ENCODE results near the gene CUL9. TPM values are rescaled to one million over a fixed set of nuclear protein-coding genes. Genes with fewer than 3 reads are reported as not detected.

CUL9 gene
- total RNA-seq, 1 donor from 2014 or later: 57.0 TPM

- Mint-ChIP-seq H3K27me3 (peaks cover 78% of the 10 kb centered on the region), H3K4me3 (ENCODE audit: low read depth) (no peak overlapping the region), H3K4me1 (ENCODE audit: low read depth) (peaks cover 17% of the 10 kb centered on the region), H3K36me3 (ENCODE audit: insufficient read depth) (no peaks in the 10 kb centered on the region), H3K9me3 (ENCODE audit: low read depth) (no peaks in the 10 kb centered on the region), H3K27ac (peak overlapping the region; percentile 70)
- no peak for DNase-seq (ENCODE audit: low spot score, unreplicated experiment)
- TF ChIP-seq CTCF (IDR thresholded peaks at IDR 0.05; ENCODE audit: unreplicated experiment): no peak
These were observed 85.8 kb downstream of the CUL9 start for GRCh38 chr6:43267619-43268354.

GRCh38 chr6:43268355-43268700 lies 86.3 kb downstream of the CUL9 start:
- Mint-ChIP-seq H3K27me3 (peaks cover 84% of the 10 kb centered on the region), H3K27ac (no peak overlapping the region), H3K4me1 (ENCODE audit: low read depth) (peaks cover 17% of the 10 kb centered on the region), H3K36me3 (ENCODE audit: insufficient read depth) (no peaks in the 10 kb centered on the region), H3K4me3 (ENCODE audit: low read depth) (no peak overlapping the region), H3K9me3 (ENCODE audit: low read depth) (no peaks in the 10 kb centered on the region)
- TF ChIP-seq CTCF (IDR thresholded peaks at IDR 0.05; ENCODE audit: unreplicated experiment): no peak
- no peak for DNase-seq (ENCODE audit: low spot score, unreplicated experiment)

GRCh38 chr6:43268782-43269272 lies 86.8 kb downstream of the CUL9 start:
- Mint-ChIP-seq H3K4me3 (ENCODE audit: low read depth) (no peak overlapping the region), H3K36me3 (ENCODE audit: insufficient read depth) (no peaks in the 10 kb centered on the region), H3K27me3 (peaks cover 84% of the 10 kb centered on the region), H3K4me1 (ENCODE audit: low read depth) (peaks cover 17% of the 10 kb centered on the region), H3K27ac (no peak overlapping the region), H3K9me3 (ENCODE audit: low read depth) (no peaks in the 10 kb centered on the region)
- DNase-seq (ENCODE audit: low spot score, unreplicated experiment): no peak
- TF ChIP-seq CTCF (IDR thresholded peaks at IDR 0.05; ENCODE audit: unreplicated experiment): no peak

GRCh38 chr6:43269273-43270007 lies 87.4 kb downstream of the CUL9 start:
- H3K36me3 Mint-ChIP-seq (ENCODE audit: insufficient read depth): no peaks in the 10 kb centered on the region
- DNase-seq (ENCODE audit: low spot score, unreplicated experiment): no peak
- no peaks in the 10 kb centered on the region for H3K9me3 Mint-ChIP-seq (ENCODE audit: low read depth)
- peaks cover 17% of the 10 kb centered on the region for H3K4me1 Mint-ChIP-seq (ENCODE audit: low read depth)
- TF ChIP-seq CTCF (IDR thresholded peaks at IDR 0.05; ENCODE audit: unreplicated experiment): no peak
- H3K4me3 Mint-ChIP-seq (ENCODE audit: low read depth): no peak overlapping the region
- H3K27ac Mint-ChIP-seq: no peak overlapping the region
- peaks cover 87% of the 10 kb centered on the region for H3K27me3 Mint-ChIP-seq

GRCh38 chr6:43271103-43271815 lies 89.3 kb downstream of the CUL9 start:
- no peaks in the 10 kb centered on the region for H3K36me3 Mint-ChIP-seq (ENCODE audit: insufficient read depth)
- H3K9me3 Mint-ChIP-seq (ENCODE audit: low read depth): no peaks in the 10 kb centered on the region
- DNase-seq (ENCODE audit: low spot score, unreplicated experiment): no peak
- TF ChIP-seq CTCF (IDR thresholded peaks at IDR 0.05; ENCODE audit: unreplicated experiment): no peak
- H3K4me3 Mint-ChIP-seq (ENCODE audit: low read depth): no peak overlapping the region
- H3K27me3 Mint-ChIP-seq: peaks cover 80% of the 10 kb centered on the region
- no peak overlapping the region for H3K27ac Mint-ChIP-seq
- peaks cover 23% of the 10 kb centered on the region for H3K4me1 Mint-ChIP-seq (ENCODE audit: low read depth)

All from progenitor cell of endocrine pancreas (in vitro differentiated cells).